ENCODE results near the gene ADCY6. TPM values are rescaled to one million over a fixed set of nuclear protein-coding genes. Genes with fewer than 3 reads are reported as not detected.

The ADCY6 gene
- total RNA-seq, 1 experiment from 2014 or later = 19.0 TPM

DNA sequence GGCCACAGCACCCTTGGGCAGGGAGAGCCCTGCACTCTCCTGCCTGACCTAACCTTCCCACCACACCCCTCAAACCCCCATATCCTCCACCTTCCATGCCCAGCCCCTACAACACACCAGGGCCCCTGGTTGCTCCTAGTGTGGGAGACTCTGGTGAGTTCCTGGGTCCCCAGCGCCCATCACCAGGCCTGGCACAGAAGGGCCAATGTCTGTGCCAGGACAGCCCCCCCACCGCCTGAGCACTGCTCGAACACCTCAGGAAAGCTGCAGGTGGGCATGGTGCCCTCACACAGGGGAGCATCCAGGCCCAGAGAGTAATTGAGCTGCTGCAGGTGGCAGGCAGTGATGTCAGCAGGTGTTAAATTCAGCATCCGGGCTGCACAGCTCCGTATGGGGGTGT is 15.2 kb downstream of the ADCY6 start:
- H3K4me2 ChIP-seq (ENCODE audit: low read length) = no peak overlapping the region
- no peaks in the 10 kb centered on the region for H3K79me2 ChIP-seq (ENCODE audit: low read length)
- ChIA-PET CTCF (no interaction called here), POLR2A (ENCODE audit: unreplicated experiment) (no interaction called here)
- H3K4me1 ChIP-seq (ENCODE audit: insufficient read depth, low read length) = no peaks in the 10 kb centered on the region
- intact Hi-C loops (cut with micrococcal nuclease) = no loop called here
- no peak overlapping the region for H3K27ac ChIP-seq (ENCODE audit: low read length)
- no peak for ATAC-seq
- no peak overlapping the region for H2AFZ ChIP-seq (ENCODE audit: low read length)
- peaks cover 25% of the 10 kb centered on the region; the same call in 1 of the 2 replicates for H3K36me3 ChIP-seq (ENCODE audit: low read depth, low read length)
- H3K4me3 ChIP-seq (ENCODE audit: low read length) = no peak overlapping the region
- no peaks in the 10 kb centered on the region for H3K9me2 ChIP-seq (replicated peaks; ENCODE audit: low read length)
- BruUV-seq (replicated peaks) = no TSS peak
- H3K9ac ChIP-seq (ENCODE audit: low read length) = no peak overlapping the region
- no peaks in the 10 kb centered on the region for H3K27me3 ChIP-seq (ENCODE audit: low read length)
- H4K20me1 ChIP-seq (ENCODE audit: low read length) = no peaks in the 10 kb centered on the region
- H3K9me3 ChIP-seq (ENCODE audit: low read length) = no peaks in the 10 kb centered on the region
- DNase-seq = no peak
- TF ChIP-seq EZH2phosphoT487 (IDR thresholded peaks at IDR 0.05; ENCODE audit: borderline replicate concordance, low read length) = no peak
- TF ChIP-seq EZH2 (IDR thresholded peaks at IDR 0.05; ENCODE audit: low read length, unreplicated experiment) = no peak
- TF ChIP-seq, protein P1, sequence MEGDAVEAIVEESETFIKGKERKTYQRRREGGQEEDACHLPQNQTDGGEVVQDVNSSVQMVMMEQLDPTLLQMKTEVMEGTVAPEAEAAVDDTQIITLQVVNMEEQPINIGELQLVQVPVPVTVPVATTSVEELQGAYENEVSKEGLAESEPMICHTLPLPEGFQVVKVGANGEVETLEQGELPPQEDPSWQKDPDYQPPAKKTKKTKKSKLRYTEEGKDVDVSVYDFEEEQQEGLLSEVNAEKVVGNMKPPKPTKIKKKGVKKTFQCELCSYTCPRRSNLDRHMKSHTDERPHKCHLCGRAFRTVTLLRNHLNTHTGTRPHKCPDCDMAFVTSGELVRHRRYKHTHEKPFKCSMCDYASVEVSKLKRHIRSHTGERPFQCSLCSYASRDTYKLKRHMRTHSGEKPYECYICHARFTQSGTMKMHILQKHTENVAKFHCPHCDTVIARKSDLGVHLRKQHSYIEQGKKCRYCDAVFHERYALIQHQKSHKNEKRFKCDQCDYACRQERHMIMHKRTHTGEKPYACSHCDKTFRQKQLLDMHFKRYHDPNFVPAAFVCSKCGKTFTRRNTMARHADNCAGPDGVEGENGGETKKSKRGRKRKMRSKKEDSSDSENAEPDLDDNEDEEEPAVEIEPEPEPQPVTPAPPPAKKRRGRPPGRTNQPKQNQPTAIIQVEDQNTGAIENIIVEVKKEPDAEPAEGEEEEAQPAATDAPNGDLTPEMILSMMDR (conservative IDR thresholded peaks at IDR 0.05; ENCODE audit: low read depth, low read length) = no peak
- H3F3A ChIP-seq (ENCODE audit: low read length, unreplicated experiment) = no peaks in the 10 kb centered on the region

DNA sequence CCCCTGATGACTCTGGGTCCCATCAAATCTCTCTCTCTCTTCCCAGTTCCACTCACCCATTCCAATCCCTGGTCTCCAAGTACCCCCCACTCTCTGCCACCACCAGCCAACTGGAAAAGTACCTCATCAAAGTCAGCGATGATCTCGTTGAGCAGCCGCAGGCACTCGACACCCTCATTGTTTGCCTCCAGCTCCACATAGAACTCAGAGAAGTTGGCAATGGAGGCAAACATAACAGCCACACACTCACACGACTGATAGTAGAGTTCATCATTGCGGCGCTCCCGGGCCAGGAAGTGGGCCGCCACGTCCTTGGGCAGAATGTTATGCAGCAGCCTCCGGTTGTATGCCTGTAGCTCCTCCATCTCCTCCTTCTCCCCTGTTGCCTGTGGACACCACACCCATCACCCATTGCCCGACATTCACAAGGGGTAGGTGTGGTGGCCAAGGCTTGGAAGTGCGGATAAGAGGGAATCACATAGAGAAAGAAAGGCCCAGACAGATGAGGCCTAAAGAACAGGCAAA is 17.2 kb downstream of the ADCY6 start:
- no peak for TF ChIP-seq EZH2phosphoT487 (IDR thresholded peaks at IDR 0.05; ENCODE audit: borderline replicate concordance, low read length)
- TF ChIP-seq, protein P1 (conservative IDR thresholded peaks at IDR 0.05; ENCODE audit: low read depth, low read length) = no peak
- no peak for TF ChIP-seq EZH2 (IDR thresholded peaks at IDR 0.05; ENCODE audit: low read length, unreplicated experiment)
- Histone ChIP-seq H3K9ac (ENCODE audit: low read length) (no peak overlapping the region), H3K36me3 (ENCODE audit: low read depth, low read length) (peaks cover 25% of the 10 kb centered on the region; the same call in 1 of the 2 replicates), H4K20me1 (ENCODE audit: low read length) (no peaks in the 10 kb centered on the region), H3K79me2 (ENCODE audit: low read length) (no peaks in the 10 kb centered on the region), H3K27ac (ENCODE audit: low read length) (no peak overlapping the region), H3K9me3 (ENCODE audit: low read length) (no peaks in the 10 kb centered on the region), H3K27me3 (ENCODE audit: low read length) (no peaks in the 10 kb centered on the region), H3K4me1 (ENCODE audit: insufficient read depth, low read length) (no peaks in the 10 kb centered on the region), H2AFZ (ENCODE audit: low read length) (no peak overlapping the region), H3K4me3 (ENCODE audit: low read length) (no peak overlapping the region), H3K9me2 (replicated peaks; ENCODE audit: low read length) (no peaks in the 10 kb centered on the region), H3F3A (ENCODE audit: low read length, unreplicated experiment) (no peaks in the 10 kb centered on the region), H3K4me2 (ENCODE audit: low read length) (no peak overlapping the region)
- no TSS peak for BruUV-seq (replicated peaks)
- intact Hi-C loops (cut with micrococcal nuclease) = no loop called here
- DNase-seq (no peak), ATAC-seq (no peak)
- POLR2A ChIA-PET (ENCODE audit: unreplicated experiment) = no interaction called here
- CTCF ChIA-PET = no interaction called here

DNA sequence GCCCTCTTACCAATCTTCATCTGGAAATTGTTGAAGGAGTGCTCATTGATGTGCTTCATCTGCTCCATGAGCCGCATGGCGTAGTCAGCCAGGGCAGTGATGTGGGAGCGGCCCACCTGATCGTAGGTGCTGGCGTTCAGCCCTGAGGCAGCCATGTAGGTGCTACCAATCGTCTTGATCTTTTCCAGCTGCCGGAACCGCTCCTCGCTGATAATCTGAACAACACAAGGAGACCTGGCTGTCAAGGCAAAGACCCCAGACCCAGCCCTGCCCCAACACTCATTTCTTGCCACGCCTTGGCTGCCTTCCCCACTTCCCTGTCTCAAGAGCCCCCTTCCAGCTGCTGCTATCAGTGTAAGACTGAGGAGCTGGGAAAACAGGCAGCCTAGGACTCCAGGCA is 18.1 kb downstream of the ADCY6 start:
- no peaks in the 10 kb centered on the region for H4K20me1 ChIP-seq (ENCODE audit: low read length)
- no peaks in the 10 kb centered on the region for H3K4me1 ChIP-seq (ENCODE audit: insufficient read depth, low read length)
- no peaks in the 10 kb centered on the region for H3F3A ChIP-seq (ENCODE audit: low read length, unreplicated experiment)
- ChIA-PET POLR2A (ENCODE audit: unreplicated experiment) (no interaction called here), CTCF (no interaction called here)
- DNase-seq (no peak), ATAC-seq (no peak)
- H3K79me2 ChIP-seq (ENCODE audit: low read length) = no peaks in the 10 kb centered on the region
- intact Hi-C loops (cut with micrococcal nuclease) = no loop called here
- no peaks in the 10 kb centered on the region for H3K27me3 ChIP-seq (ENCODE audit: low read length)
- no peak overlapping the region for H2AFZ ChIP-seq (ENCODE audit: low read length)
- TF ChIP-seq EZH2phosphoT487 (IDR thresholded peaks at IDR 0.05; ENCODE audit: borderline replicate concordance, low read length) (no peak), EZH2 (IDR thresholded peaks at IDR 0.05; ENCODE audit: low read length, unreplicated experiment) (no peak)
- TF ChIP-seq, protein P1 (conservative IDR thresholded peaks at IDR 0.05; ENCODE audit: low read depth, low read length) = no peak
- H3K36me3 ChIP-seq (ENCODE audit: low read depth, low read length) = peaks cover 25% of the 10 kb centered on the region; the same call in 1 of the 2 replicates
- no peaks in the 10 kb centered on the region for H3K9me2 ChIP-seq (replicated peaks; ENCODE audit: low read length)
- BruUV-seq (replicated peaks) = no TSS peak
- H3K9ac ChIP-seq (ENCODE audit: low read length) = no peak overlapping the region
- H3K9me3 ChIP-seq (ENCODE audit: low read length) = no peaks in the 10 kb centered on the region
- H3K4me3 ChIP-seq (ENCODE audit: low read length) = no peak overlapping the region
- no peak overlapping the region for H3K4me2 ChIP-seq (ENCODE audit: low read length)
- H3K27ac ChIP-seq (ENCODE audit: low read length) = no peak overlapping the region
